GM23338 (cell line): ENCODE data around the gene KLHL28.

Experiments
- POLR2AphosphoS5 ChIP-seq: IDR thresholded peaks from 2 replicates; pipeline ENCODE4 v1.6.1; 2016; ENCODE audit warnings: antibody characterized with exemption, low read depth
- TF ChIP-seq, protein P1 (sequence below), 2 experiments: fragments of 200-600 bp in 1 of 2; sonication (generic) in 1 of 2; conservative IDR thresholded peaks; 2 replicates each; pipeline versions ENCODE4 v1.5.1 to v1.6.1; 2016 to 2017; ENCODE audit warnings: antibody characterized with exemption in 2 of 2, low read depth in 2 of 2, mild to moderate bottlenecking in 2 of 2, moderate library complexity in 1 of 2

DNA sequence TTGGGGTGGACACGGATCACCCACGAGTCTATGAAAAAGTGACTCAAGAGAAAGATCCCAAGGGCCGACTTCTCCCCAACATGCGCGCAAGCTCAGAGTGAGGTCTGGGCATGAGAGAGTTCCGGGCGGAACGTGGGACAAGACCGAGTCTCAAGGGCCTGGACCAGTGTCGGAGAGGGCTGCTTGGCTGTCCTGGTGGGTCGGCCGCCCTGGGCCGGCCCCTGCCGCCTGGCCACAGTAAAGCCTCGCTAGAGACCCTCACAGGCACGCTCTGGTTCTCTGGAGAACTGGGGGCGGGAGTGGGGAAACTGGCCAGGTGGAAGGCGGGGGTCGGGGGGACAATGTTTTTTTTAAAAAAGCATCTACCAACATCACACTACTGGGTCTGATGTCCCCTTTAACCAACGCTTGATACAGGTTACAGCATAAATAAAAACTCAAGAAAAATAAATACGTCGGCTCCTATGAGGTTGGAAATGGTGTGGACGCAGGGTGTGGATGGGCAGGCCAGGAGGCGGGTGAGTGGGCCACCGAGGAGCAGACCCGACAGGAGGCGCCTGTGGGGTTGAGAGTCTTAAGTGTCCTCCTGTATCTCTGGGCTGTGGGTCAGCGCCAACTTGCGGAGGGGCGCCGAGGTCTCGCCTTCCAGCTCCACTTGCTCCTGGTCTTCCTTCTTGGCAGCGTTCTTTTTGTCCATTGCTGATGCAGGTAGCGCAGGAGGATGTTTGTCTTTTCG, 74.7 kb downstream of the KLHL28 start:
- TF ChIP-seq, protein P1, sequence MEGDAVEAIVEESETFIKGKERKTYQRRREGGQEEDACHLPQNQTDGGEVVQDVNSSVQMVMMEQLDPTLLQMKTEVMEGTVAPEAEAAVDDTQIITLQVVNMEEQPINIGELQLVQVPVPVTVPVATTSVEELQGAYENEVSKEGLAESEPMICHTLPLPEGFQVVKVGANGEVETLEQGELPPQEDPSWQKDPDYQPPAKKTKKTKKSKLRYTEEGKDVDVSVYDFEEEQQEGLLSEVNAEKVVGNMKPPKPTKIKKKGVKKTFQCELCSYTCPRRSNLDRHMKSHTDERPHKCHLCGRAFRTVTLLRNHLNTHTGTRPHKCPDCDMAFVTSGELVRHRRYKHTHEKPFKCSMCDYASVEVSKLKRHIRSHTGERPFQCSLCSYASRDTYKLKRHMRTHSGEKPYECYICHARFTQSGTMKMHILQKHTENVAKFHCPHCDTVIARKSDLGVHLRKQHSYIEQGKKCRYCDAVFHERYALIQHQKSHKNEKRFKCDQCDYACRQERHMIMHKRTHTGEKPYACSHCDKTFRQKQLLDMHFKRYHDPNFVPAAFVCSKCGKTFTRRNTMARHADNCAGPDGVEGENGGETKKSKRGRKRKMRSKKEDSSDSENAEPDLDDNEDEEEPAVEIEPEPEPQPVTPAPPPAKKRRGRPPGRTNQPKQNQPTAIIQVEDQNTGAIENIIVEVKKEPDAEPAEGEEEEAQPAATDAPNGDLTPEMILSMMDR (conservative IDR thresholded peaks at IDR 0.05; ENCODE audit: low read depth in 2 of 2) = no peak
- TF ChIP-seq POLR2AphosphoS5 = no peak
